Activated CD8-positive, alpha-beta memory T cell treated with anti-CD3 and anti-CD28 coated beads for 24 hours (primary cell): Measurements from ENCODE around the gene SNX15.

Source experiments
- DNase-seq: peaks from one replicate; pipeline ENCODE4 v3.0.0-alpha.2; 2020

The SNX15 gene

DNA sequence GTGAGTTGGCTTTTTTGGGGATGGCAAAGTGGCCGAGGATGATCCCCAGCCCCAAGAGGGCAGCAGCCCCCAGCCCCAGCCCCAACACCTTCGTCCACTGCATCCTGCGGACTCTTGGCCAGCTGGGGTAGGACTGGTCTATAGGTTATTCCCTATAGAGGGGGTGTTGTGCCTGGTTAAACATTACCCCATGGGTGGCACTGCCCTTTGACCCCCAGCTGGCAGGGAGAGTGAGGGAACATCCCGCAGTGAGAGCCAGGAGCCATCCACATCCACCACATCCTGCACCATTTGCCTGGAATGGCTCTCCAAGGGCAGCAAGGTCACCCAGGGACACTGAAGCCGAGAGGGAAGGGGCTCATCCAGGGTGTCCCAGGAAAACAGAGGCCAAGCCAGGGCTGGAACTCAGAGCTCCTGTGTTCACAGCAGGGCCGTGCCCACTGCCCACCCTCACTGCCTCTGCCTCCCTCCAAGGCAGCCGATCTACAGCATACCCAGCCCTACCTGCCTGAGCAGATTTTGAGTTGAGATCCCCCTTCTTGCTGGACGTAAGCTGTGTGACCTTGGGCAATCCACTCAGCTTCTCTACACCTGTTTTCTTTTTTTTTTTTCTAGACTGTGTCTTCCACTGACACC is 31.3 kb downstream of the SNX15 start, which contains the start of gene NAALADL1:
TSS of gene NAALADL1 (minus strand) at position 135 of the 636 bp plus-strand sequence. CDS start at position 103, 32 bp downstream.
- no peak for DNase-seq

DNA sequence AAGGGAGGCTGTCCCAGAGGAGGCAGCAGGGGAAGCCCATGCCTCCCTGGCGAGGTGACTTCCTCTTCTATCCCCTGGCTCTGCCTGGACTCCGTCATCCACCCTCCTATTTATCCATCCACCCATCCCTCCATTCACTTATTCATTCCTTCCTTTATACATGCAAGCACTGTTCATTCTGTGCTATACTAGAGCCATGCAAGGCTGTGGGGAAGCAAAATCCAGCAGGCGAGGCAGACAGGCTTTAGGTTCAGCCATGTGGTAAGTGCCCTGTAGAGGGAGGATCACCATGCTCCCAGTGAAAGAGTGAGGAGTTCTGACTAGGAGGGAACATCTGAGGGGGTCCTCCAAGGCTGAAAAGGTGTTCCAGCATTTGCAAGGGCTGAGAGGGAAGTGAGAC is 32.3 kb downstream of the SNX15 start:
- no peak for DNase-seq

DNA sequence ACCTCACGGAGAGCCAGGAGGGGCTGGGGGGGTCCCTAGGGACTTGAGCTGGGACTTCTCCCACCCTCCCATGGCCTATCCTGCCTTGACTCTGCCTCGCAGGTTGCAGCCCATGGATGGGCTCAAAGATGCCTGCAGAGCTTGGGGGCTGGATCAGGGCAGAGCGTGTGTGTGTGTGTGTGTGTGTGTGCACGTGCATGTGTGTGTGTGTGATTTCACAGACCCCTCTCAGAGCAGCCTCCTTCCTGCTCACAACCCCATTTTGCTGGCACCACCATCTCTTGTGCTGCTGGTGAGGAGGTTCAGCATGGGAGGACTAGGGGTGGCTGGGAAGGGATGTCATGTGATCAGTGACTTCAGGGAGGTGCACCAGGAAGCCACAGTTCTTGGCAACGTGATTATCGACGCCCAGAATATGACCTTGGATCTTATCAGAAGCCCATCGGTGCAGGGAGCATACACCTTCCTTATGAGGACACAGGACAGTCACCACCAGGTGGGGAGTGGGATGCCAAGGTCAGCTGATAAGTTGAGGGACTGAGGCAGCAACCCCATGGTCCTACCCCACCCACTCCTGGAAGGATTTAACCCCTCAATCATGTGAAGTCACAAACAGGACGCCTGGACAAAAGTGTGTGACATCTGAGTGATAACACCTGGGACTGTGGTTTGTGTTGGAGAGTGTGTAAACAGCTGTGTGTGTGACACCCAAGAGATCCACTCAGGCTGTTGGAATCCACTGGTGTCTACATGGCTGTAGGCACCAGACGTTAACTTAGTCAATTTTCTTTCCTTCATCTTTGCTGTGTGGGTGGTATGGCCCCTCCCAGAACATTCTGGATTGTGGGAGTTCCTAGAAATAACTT is 33.0 kb downstream of the SNX15 start:
- no peak for DNase-seq

DNA sequence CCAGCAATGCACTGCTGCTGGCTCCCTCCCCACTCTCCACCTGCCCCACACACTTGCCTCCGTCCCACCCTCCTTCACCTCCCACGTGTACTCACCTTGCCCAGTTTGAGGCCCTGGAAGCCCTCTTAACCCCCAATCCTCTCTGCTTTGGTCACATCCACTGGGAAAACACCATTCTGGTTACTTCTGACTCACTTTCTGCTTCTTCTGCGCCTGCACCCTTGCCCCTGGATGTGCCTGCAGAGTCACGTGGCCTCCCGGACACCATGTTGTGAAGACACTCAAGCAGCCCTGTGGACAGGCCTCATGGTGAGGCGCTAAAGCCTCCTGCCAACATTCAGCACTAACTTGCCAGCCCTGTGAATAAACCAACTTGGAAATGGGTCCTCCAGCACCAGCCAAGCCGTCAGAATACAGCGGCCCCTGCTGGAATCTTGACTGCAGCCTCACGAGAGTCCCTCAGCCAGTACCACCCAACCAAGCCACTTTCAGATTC is 33.7 kb downstream of the SNX15 start:
- DNase-seq, result no peak

DNA sequence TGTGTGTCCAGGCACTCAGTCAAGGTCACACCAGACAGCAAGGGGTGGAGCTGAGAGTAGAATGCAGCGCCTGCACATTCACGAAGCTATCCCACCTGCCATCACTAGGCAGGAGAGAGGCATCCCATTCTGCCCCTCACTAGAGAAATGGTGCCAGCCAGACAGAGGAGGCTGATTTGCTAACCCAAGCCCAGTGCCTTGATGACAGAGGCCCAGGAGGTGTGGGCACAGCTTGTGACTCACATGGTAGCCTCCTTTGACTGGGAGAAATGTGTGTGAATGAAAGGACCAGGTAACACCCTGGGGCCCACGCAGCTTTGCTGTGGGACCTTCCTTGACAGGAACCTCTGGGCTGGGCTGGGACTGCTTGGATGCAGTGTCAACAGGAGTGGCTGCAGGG is 36.3 kb downstream of the SNX15 start:
- no peak for DNase-seq

- DNase-seq, result no peak
These were observed 37.6 kb downstream of the SNX15 start for GRCh38 chr11:65064847-65065240.

- no peak for DNase-seq
These were observed 38.6 kb downstream of the SNX15 start for GRCh38 chr11:65065851-65066250.

GRCh38 chr11:65066315-65066714 is 39.1 kb downstream of the SNX15 start:
- no peak for DNase-seq

DNA sequence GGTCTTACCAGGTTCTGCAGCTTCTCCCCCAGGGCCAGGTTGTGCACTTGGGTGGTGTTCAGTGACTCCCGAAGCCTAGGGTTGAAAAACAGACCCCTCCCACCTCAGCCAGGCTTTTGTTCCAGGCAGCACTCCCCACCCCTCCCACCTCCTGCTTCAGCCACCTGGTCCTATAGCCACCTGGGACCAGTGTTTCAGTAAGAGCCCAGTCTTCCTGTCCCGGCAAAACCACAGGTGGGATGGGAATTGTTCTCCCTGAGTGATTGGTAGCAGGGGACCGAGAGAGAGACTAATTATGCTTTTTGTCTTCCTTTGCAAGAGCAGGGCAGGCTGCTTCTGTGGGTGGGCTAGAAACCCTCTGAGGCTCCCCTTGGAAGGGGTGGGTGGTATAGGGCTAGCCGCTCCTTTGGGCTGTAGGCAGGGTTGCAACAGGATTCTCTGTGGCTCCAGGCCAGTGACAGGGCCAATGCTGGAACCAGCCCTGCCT is 39.6 kb downstream of the SNX15 start:
- DNase-seq, result no peak

- DNase-seq, result no peak
These were observed 40.2 kb downstream of the SNX15 start for GRCh38 chr11:65067446-65067845.

GRCh38 chr11:65069217-65069616 is 42.0 kb downstream of the SNX15 start:
- DNase-seq, result no peak

- DNase-seq, result no peak
These were observed 44.8 kb downstream of the SNX15 start for GRCh38 chr11:65071907-65072630.

GRCh38 chr11:65072631-65072966 is 45.4 kb downstream of the SNX15 start:
- DNase-seq, result no peak

DNA sequence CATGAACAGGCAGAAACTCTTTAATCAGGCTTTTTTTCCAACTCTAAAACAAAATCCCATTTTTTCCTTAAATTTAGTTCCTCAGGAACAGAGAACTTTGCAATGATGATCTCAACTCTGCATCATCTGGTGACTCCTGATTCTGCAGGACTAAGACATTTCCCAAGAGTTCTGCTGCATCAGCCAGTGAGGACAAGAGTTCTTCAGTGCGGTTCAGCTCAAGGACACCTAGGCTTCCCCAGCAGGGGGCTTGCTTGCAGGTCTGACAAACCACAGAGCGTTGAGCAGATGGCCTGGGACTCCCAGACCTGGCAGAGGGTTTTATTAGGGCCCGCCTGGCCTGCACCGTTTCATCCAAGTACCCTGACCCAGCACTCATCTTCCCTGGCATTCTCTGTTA is 50.2 kb downstream of the SNX15 start:
- no peak for DNase-seq

- peak; percentile 83 for DNase-seq
These were observed 50.9 kb downstream of the SNX15 start for GRCh38 chr11:65078151-65078550.

DNA sequence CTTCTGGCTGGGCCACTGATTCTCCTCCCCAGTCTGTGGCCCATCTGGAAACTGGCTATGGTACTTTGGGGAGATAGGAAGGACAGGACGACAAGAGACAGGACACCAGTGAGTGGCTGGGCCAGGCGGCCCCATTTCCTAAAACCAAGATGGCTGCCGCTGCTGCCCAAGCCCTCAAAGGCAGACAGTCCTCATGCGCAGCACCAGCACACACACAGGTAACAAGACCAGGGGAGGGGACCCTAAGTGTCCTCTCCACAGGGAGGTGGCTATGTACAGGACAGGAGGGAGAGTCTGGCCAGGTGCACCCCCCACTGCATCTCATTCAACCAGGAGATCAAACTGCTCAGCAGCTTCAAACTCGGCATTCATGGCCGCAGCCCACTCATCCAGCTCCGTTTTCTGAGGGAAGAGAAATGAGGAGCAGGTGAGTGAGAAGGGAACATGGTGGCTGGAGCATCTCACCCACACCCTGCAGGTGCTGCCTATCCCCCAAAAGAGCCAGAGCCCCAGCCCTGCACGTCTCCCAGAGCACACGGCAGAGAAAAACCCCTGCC is 51.6 kb downstream of the SNX15 start:
- no peak for DNase-seq

DNA sequence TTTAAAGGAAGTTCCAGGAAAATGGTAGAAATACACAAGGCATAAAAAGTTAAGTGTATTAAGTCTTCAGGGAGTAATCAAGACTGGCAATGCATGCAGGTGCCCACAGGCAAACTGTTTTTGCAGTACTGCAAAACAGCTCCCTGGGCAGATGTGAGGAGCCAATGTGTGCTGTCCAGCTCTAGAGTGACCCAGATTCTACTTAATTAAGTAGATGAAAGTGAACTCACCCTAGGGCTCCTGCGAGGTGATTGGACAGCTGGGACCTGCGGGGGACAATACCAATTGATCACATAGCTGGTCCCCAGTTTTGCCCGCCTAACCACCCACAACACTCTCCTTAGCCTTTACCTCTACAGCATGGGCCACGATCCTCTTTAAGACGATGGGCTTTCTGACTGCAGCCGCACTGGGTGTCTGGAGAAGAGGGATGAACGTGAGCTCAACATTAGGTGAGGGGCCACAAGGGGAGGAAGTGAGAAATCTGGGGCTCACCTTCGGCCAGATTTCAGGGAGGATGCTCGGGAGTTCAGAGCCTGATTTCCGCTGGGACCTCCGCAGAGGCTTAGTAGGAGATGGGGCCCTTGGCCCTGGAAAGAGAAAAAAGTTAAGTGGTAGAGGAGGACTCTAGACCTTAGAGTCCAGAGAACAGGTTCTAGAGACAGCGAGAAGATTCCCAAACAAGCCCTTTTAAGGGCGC is 56.0 kb downstream of the SNX15 start:
- DNase-seq, result peak; percentile 61

GRCh38 chr11:65083834-65084597 is 56.8 kb downstream of the SNX15 start, which contains the start of the genes CDCA5 and ZFPL1:
Gene CDCA5, minus strand, starts transcription at chr11:65084040. Its CDS starts 62 bp downstream, at chr11:65083978.
Gene ZFPL1, plus strand, starts transcription at chr11:65084222. Its CDS starts 477 bp downstream, at chr11:65084699.
- DNase-seq, result peak; percentile 99

GRCh38 chr11:65084598-65085375 is 57.5 kb downstream of the SNX15 start:
- no peak for DNase-seq

- DNase-seq, result no peak
These were observed 58.2 kb downstream of the SNX15 start for GRCh38 chr11:65085446-65085845.

DNA sequence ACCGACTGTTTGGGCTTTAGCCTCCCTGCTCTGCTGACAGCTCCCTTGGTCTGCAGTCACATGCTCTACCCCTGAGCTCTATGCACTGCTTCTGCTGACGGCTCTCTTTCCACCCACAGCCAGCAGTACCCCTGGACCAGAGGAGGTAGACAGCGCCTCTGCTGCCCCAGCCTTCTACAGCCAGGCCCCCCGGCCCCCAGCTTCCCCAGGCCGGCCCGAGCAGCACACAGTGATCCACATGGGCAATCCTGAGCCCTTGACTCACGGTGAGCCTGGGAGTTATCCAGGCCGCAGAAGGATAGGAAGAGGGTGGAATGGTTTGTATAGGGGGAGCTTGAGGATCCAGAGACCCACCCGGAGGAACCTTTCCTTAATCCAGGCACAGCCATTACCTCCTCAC is 59.6 kb downstream of the SNX15 start:
- DNase-seq, result no peak
